GM08714 (cell line): ENCODE data around the gene SP140L.
A peak's percentile ranks its signal among the peaks of the same experiment; 100 is the strongest.

Experiments
- H3K4me3 ChIP-seq: fragments of 200-500 bp; sonication (Bioruptor generic); 2 replicates; pipeline ENCODE4 v1.5.1; 2014; ENCODE audit warnings: mild to moderate bottlenecking, low read length, inconsistent platforms
- ZNF274 ChIP-seq: IDR thresholded peaks from 2 replicates; pipeline ENCODE4 v1.6.1; 2012; ENCODE audit warnings: mild to moderate bottlenecking, low read depth, low read length

The SP140L gene

GRCh38 chr2:230439590-230439989, 112.6 kb downstream of the SP140L start:
- no peak for TF ChIP-seq ZNF274
- H3K4me3 ChIP-seq, result no peak overlapping the region

- H3K4me3 ChIP-seq, result peak overlapping the region; percentile 36; the same call in 1 of the 2 replicates
Measured at GRCh38 chr2:230441227-230441897, 114.4 kb downstream of the SP140L start.

DNA sequence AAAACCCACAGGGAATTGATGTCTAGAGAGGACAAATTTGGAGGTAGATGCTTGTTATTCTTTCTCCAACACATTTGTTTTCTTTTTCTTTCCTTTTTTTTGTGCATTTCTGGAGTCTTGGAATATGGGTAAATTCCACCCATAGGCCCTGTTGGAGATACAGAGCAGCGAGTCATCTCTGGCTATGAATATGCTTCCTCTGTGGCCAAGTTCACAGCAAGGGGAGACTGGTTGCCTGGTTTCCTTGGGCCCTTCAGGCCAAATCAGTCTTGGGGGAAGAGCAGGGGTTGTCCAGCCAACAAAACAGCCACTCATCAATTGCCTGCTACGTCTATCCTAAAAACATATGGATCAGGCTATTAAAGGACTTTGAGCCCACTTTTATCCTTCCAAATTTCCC, 116.5 kb downstream of the SP140L start:
- H3K4me3 ChIP-seq, result no peak overlapping the region
- TF ChIP-seq ZNF274, result no peak

More at GRCh38 chr2:230441227-230441897, 114.4 kb downstream of the SP140L start:
- TF ChIP-seq ZNF274, result no peak

- H3K4me3 ChIP-seq, result no peak overlapping the region
- TF ChIP-seq ZNF274, result no peak
Measured at GRCh38 chr2:230444832-230445231, 117.8 kb downstream of the SP140L start.

- peak overlapping the region; percentile 54; the same call in 1 of the 2 replicates for H3K4me3 ChIP-seq
- TF ChIP-seq ZNF274, result no peak
Measured at GRCh38 chr2:230447036-230447435, 120.0 kb downstream of the SP140L start.

- peak overlapping the region; percentile 54; the same call in 1 of the 2 replicates for H3K4me3 ChIP-seq
- no peak for TF ChIP-seq ZNF274
Measured at GRCh38 chr2:230447455-230448451, 120.8 kb downstream of the SP140L start.

DNA sequence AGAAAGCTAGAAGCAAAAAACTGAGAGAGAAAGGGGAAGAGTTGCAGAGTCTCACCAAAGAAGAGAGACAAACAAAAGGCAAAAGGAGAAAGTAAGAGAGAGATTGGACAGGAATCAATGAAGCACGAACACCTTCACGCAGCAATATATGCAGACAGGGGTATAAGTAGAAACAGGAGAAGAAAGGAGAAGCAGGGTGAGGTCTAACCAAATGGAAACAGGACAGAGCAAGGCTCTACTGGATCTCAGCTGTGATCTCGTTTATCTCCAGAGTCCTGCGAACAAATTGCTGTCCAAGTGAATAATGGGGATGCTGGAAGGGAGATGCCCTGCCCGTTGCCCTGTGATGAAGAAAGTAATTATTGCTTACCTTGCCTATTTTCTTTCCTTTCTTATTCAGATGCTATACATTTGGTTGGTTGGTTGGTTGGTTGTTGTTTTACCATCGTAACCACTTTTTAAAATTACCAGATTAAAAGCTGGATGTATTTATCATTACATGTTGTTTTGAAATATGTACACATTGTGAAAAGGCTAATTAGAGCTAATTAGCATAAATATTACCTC, 123.0 kb downstream of the SP140L start:
- no peak for TF ChIP-seq ZNF274
- no peak overlapping the region for H3K4me3 ChIP-seq

GRCh38 chr2:230453006-230453405, 126.0 kb downstream of the SP140L start:
- no peak for TF ChIP-seq ZNF274
- H3K4me3 ChIP-seq, result no peak overlapping the region
